ENCODE measurements around the gene CHMP6.

CHMP6 gene

DNA sequence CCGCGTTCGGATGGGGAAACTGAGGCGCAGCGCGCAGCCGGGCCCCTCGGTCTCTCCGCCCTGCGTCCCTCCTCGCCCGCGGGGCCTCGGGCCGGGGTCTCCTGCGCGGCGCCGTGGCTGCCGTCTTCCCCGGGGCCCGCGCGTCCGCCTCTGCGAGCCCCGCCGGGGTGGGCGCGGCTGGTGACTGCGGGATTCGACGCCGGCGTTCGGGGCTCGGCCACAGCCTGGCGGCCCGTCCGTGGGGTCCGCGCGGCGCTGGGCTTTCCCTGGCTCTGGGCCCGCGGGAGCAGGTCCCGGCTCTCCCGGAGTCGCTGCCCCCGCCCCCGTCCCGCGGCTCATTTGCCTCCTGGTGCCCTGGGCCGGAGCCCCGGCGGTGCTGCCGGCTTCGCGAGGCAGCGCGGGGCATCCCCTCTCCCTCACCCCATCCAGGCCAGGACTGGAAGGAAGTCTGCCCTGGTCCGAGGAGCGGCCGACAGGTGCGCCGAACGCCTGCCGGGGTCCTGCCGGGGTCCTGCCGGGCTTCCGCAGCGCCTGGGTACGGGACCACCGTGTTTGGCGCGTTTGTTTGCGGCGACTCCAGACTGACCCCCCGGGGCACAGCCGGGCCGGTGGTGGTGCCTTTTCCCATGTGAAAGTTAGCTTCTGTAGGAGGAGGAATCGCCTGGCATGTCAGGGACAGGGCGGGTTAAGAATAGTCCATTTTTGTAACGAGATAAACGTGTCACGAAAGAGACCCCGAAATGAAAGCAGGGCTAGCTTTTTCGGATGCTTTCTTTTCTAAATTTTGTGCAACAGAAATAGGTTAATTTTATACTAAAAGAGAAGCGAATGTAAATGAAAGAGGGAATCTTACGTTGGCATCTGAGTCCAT, 671 bp downstream of the CHMP6 start:
- no peak for DNase-seq (ENCODE audit: low spot score)

DNA sequence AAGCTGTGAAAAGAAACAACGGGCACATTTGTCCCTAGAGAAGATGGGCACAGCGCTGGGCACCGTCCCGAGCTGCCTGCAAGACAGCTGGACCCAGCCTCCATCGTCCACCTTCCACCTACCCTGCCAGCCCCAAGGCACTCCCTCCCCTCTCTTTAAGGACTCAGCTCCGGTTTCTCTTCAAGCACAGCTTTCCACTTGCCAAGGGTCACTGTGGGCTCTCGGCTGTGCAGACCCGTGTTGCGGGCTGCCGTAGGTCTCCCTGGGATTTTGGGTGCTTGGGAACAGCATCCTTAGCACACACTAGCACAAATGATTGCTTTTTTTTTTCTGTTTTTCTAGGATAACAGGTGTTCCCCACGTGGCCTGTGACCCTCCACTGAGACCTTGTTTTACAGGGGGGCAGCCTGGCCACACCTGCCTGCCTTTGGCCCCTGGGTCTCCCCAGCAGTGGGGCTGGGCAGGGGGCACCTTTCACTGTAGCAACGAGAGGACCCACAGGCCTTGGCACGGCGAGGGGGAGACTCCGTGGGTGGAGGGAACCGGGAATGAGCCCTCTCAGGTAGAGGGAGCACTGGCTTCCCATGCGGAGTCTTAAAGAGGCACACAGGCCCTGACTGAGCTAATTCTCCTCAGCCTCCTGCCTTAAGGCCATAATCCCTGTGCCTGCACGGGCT, 1.4 kb downstream of the CHMP6 start:
- DNase-seq (ENCODE audit: low spot score): no peak

DNA sequence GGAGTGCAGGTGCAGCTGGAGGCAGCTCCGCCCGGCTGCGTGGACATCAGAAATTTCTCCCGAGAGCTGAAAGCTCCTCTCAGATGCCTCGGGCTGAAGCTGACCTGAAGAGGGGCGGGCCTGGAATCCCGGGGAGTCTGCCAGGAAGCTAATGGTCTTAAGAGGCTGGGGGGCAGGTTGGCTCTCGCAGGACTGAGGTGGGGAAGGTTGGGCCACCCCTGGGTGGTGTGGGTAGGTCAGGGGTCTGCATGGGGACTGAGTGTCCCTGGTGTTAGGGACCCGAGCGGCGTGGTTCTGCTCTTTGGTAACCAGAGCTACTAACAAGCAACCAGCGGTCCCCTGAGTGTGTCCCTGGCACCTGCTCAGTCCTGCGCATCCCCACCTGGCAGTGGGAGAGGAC, 3.5 kb downstream of the CHMP6 start:
- no peak for DNase-seq (ENCODE audit: low spot score)

DNA sequence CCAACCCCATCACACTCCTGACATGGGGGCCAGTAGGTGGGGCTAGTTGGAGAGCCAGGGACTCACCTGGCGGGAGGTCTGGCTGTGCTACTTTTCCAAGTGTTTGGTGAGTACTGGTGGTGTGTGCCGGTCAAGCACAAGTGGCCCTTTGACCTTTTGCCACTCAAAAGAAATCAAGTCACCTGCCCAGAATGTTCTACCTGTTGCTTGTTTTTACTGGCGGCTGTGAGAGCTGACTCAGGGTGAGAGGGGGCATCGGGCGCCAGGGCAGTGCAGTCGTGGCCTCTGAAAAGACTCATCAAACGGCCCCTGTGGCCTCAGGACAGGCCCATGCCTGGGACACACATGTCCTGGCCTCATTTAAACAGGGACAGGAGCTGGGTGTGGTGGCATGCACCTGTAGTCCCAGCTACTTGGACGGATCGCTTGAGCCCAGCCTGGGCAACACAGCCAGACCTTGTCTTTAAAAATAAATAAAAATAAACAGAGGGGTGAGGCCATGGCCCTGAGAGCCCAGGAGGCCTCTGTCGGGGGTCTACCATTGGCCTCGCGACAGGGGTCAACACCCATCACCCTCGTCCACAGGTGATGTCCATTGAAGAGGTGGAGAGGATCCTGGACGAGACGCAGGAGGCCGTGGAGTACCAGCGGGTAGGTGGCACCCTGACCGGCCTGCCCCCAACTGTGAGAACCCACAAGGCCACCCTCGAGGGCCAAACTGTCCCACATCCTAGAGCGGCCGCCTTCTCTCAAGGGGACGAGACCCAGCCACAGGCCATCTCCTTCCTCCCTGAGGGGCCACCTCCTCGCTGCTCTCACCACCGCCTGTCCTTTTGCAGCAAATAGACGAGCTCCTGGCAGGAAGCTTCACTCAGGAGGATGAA, 5.0 kb downstream of the CHMP6 start:
- no peak for DNase-seq (ENCODE audit: low spot score)

DNA sequence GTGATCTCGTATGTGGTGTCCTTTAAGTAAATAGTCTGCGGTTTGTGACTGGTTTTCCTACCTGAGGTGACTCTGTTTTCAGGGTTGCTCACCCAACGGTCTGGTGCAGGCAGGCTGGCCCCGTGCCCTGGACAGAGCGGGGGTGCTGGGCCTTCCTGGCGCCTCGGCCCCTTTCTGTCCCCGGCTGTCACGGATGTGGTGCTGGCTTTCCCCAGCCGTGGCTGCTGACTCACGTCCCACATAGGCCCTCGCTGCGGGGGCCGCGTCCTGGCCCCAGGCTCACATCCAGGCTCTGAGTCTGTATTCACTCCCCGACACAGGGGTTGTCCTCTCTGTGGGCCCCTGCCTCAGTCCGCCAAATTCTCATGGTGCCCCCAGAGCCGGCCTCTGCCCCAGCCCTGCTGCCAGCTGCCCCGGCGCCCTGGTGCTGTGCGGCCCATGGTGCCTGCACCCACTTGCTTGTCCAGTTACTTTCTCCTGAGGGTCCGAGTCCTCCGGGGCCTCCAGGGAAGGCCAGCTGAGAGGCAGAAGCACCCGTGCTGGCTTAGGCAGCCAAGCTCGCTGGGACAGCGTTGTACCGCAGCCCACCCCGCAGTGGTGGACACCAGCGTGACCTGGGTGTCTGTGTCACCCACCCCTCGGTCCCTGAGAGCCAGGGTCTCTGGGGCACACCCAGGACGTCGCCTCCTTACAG, 5.9 kb downstream of the CHMP6 start:
- DNase-seq (ENCODE audit: low spot score): no peak

DNA sequence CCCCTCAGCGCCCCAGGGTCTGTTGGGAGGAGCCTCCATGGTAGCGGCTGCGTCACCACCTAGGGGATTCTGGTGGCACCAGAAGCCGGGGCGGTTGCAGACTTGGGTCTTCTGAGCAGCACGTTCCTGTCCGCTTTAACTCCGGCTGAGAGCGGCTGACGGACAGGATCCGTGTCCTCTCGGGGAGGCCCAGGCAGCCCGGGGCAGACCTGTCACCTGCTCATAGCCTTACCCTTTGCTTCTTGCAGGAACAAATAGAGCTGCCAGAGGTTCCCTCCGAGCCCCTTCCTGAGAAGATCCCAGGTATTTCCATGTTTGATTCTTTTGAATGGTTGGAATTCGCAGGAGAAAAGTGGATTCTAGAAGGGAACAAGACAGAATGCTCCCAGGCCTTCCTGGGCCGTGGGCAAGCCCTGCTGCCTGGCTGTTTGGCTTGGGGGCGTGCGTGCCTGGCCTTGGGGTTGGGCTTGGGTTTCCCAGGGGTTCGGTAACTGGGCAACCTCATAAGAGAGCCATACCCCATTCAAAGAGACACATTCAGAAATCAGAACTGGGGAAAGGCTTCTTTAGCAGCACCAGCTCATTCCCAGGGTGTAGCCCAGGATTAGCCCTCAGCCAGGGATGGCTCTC, 6.6 kb downstream of the CHMP6 start:
- no peak for DNase-seq (ENCODE audit: low spot score)

DNA sequence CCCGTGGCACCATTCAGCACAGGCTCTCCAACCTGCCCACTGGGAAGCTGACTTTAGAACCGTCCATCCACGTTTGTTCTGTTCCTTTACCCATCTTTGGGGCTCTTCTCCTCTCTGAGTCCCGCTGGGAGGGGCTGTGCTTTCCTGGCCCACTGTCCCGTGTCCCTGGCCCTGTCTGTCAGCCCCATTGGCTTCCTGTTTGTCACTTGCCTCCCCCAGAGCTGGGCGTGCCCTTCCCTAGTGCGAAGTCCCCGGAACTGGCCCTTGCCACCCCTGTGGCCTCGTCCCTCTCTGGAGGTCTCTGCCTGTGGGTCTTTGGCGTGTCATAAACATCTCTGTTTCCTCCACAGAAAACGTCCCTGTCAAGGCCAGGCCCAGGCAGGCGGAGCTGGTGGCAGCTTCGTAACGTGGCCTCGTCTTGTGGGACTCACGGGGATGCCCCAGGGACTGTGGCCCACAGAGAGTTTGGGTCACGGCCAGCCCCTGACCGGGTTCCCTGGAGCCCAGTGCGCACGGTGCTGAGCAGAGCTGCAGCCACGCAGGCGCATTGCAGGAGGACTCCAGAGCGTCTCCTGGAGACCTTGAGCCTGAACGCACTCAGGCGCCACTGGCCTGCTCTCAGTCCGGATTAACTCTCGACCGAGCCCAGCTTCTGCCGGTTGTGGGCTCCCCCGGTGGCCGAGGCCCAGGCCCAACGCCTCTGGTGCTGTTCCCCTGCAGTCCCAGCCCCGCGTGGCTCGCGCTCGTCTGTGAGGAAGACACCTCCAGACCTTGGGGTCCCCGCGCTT, 7.3 kb downstream of the CHMP6 start:
- no peak for DNase-seq (ENCODE audit: low spot score)

DNA sequence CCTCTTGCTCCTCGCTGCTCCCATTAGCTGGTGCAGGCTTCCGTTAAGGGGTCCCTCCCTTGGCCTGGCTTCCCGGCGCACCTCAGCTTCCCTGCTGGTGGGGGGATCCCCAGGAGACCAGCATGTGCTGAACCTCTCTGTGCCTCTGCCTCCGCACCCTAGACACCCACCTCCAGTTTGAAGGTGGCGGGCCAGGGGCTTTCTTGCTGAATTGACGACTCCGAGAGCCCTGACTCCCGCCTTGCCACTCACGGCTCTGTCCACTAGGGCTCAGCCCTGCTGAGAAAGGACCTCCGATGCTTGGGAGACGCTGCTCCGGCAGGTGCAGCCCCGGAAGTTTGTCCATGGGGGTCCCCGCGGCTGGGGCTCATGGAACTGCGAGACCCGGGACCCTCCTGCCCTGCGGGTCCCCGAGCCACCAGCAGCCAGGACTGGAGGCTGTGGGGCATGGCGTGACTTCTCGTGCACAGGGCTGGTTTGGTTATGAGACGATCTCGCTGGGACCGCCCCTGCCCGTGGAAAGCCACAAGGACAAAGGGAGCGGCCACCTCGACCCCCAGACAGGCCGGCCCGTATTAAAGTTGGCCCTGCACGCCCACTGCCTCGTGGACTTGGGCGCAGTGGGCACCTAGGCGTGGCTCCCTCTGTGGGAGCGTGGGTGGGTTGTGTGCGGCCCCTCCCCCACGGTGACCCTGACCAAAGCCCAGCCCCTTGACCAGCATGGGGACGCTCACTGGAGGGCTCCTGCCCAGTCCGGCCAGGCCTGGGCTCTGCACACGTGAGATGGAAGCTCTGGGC, 8.1 kb downstream of the CHMP6 start:
- DNase-seq (ENCODE audit: low spot score): no peak

DNA sequence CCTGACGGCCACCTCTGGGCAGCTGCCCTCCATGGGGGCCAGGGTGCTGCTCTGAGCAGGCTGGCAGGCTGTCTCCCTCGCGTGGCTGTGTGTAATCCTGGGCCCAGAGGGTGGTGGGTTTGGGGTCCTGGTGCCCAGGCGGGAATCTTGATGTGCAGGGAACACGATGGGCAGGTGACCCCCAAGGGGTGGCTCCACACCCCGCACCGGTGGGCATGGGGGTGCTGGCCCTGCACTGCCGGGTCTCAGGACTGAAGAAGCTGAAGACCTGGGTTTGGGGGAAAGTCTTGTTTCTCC, 8.6 kb downstream of the CHMP6 start:
- no peak for DNase-seq (ENCODE audit: low spot score)

DNA sequence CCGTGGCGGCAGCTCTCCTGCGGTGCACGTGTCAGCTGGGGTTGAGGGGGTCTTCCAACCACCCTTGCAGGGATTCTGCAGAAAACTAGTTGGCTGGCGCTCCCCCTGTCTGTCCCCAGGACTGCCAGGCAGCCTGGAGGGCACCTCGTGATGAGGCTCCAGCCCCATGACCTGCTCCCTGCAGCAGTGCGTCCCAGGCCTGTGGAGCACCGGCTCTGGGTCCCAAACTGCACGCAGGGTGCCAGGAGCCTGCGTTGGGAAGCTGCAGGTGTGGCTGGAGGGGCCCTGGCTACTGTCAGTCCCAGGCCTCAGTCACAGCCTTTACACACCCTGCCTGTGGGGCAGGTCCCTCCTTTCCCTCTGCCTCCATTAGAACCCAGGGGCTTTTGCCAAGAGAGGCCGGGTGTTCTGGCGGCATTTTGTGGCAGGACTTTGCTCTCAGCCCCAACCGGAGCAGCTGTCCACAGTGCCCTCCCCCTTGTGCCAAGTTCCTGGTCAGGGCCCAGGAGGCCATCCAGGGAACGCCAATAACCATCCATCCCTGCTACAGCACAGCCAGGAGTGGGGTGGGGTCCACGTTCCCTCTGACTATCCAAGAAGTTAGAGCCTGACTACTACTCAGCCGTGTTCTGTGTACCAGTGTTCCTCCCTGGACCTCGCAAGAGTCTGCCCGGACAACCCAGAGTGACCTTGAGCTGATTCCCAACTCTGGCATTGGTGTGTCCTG, 9.2 kb downstream of the CHMP6 start:
- DNase-seq (ENCODE audit: low spot score): no peak

DNA sequence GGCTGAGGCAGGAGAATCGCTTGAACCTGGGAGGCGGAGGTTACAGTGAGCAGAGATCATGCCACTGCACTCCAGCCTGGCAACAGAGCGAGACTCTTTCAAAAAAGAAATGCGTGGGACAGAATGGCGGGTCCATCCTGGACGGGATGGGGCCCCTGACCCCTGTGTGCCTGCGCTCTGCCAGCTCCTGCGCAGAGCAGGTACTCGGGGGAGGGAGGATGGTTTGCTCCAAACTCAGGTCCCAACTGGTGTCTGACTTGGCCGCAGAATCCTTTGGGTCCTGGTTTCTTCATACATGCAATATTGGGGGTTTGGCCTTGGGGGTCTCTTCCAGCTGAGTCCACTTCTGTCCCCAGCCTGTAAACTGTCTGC, 10.4 kb downstream of the CHMP6 start:
- DNase-seq (ENCODE audit: low spot score): no peak

DNA sequence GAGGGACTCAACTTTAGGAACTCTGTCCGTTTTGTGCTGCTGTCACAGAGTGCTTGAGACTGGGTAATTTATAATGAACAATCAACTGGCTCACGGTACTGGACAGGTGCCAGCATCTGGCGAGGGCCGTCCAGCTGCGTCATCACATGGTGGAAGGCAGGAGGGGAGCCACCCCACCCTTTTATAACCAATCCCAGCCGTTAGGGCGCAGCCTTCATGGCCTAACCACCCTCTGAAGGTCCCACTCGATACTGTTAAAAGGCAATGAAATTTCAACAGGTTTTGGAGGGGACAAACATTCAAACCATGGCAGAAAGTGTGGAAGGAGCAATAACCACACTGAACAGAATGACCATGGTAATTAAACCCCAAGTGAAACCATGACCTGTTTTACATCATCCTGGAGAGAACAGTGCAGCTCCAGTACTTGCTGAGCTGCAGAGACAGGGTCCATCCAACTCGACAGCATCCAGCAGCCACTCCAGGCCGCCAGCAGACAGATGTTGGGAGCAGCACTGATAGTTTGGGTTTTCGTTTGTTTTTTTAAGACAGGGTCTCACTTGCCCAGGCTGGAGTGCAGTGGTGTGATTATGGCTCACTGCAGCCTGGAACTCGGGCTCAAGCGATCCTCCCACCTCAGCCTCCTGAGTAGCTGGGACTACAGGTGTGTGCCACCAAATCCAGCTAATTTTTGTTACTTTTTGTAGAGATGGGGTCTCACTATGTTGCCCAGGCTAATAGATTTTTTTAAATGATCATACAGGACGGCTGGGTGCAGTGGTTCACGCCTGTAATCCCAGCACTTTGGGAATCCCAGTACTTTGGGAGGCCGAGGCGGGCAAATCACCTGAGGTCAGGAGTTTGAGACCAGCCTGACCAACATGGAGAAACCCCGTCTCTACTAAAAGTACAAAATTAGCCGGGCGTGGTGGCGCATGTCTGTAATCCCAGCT, 11.0 kb downstream of the CHMP6 start:
- DNase-seq (ENCODE audit: low spot score): no peak

DNA sequence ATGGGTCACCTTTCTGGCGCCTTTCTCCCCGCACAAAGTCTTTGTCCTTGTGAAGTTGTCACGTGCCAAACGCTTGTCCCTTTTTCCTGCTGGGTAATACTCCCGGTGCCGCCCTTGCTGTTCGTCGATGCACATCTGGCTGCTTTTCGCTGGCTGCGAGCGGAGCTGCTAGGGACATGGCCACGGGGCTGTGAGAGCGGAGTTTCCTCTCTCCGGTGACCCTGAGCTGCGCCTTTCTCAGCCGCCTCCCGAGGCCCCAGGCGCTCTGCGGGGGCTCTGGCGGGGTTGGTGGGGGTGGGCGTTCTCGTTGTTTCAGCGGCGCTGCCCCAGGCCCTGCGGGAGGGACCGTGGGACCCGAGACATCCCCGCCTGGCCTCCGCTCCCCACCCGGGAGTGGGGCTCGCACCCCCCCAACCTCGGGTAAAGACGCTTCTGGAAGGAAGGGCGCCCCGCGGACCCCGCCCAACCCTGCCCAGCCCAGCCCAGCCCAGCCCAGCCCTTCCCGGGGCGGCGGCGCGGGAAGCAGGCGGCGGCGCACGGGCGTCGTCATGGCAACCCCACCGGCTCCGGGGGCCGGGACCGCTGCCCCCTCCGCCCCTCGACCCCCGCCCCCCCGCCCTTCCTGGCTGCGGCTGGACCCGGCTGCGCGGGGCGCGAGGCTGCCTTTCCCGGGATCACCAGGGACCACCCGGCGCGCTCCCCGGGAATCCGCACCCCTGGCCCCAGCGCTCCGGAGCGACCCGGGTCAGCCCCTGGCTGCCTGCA, 12.3 kb downstream of the CHMP6 start:
- no peak for DNase-seq (ENCODE audit: low spot score)

DNA sequence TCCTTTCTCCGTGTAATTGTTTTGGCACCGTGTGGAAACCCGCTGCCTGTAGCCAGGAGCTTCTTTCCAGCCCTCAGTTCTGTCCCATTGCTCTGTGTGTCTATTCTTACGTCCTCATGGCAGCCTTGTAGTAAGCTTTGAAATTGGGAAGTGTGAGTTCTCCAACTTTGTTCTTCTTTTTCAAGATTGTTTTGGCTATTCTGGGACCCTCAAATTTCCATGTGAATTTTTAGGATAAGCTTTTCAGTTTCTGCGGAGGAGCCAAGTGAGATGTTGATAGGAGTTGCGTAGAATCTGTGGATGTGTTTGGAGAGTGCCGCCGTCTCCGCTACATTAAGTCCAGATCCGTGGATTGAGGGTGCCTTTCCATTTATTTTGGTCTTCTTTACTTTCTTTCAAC, 15.2 kb downstream of the CHMP6 start:
- no peak for DNase-seq (ENCODE audit: low spot score)

DNA sequence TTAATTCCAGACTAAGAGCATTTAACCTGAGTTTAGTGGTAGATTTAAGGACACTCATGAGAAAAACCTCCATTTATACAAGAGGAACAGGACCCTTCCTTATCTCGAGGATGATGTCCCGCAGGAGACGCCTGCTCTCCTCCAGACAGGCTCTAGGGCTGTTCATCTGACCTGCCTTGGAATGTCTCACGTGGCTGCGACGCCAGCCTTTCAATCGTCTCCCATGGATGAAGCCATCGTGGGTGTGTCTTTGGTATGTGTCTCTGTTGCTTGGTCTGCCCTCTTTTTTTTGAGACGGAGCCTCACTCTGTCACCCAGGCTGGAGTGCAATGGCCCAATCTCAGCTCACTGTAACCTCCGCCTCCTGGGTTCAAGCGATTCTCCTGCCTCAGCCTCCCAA, 16.5 kb downstream of the CHMP6 start:
- DNase-seq (ENCODE audit: low spot score): no peak

DNA sequence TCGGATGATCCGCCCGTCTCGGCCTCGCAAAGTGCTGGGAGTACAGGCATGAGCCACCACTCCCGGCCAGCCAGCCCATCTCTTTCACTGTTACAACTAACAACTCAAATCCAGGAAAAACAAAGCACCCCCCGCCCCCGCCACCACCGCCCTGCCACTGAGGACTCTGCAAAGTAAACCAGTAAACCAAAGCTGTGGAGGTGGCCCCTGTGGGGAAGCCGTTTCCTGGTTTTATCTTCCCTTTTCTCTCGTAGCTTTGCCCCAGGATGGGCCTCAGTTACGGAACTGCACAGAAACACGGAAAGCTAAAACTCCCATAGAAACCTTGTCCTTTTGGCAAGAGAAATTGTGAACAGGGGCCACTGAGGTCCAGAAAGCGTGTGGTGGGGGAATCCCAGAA, 17.5 kb downstream of the CHMP6 start:
- DNase-seq (ENCODE audit: low spot score): no peak

DNA sequence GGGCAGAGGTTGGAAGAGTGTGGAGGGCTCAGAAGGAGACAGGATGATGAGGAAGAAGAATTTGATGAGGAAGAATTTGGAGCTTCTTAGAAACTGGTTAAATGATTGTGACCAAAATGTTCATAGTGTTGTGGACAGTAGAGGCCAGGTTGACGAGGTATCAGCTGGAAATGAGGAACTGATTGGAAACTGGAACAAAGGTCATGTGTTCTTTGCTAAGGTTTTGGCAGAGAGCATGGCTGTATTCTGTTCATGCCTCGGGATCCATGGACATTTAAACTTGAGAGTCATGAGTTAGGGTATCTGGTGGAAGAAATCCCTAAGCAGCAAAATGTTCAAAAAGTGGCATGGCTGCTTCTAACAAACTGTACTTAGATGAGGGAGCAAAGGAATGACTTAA, 19.3 kb downstream of the CHMP6 start:
- DNase-seq (ENCODE audit: low spot score): no peak

DNA sequence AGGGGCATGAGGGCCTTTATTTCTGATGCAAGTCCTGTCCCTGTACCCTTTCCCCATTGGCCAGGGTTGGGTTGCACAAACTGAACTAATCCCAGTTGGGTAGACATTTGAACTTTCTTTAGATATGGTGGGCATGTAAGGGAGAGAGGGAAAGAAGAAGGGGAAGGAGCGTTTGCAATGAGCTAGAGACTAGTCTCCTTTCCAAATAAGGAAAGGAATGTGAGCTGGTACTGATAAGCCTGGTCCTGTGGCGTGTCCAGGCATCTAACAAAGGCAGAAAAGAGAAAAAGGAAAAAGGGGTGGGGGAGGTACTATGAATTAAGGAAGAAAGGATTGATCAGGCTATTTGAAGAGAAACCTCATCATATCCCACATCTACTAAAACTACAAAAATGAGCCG, 20.3 kb downstream of the CHMP6 start:
- no peak for DNase-seq (ENCODE audit: low spot score)
